IPS-11a (cell line): ENCODE measurements around the gene TULP1.
"Not testable (repeated sequence)": the region's sequence is repeated elsewhere in the genome, so short reads cannot be mapped to it uniquely, and the experiment has no call there.

ENCODE experiments used
- H3K4me3 ChIP-seq: one replicate; pipeline ENCODE4 v1.5.1; 2013; ENCODE audit warnings: low read depth, low read length, control low read depth

The TULP1 gene

DNA sequence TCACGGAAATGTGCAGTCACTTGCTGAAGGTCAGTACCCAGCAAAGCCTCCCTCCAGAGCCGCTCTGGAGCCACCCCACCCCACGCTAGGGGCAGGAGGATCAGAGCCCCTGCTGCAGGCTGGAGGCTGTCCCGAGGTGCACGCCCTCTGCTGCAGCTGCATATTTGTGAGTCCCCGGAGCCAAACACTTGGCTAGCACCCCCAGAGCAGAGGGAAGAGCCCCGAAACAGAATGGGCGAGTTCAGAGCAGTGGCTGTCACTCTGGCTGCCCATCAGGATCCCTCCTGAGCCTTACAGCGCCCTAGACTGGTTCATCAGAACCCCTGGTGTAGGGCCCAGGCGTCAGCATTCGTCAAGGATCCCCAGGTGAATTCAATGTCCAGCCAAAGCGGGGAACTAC is 9.5 kb upstream of the TULP1 start:
- no peak overlapping the region for H3K4me3 ChIP-seq

DNA sequence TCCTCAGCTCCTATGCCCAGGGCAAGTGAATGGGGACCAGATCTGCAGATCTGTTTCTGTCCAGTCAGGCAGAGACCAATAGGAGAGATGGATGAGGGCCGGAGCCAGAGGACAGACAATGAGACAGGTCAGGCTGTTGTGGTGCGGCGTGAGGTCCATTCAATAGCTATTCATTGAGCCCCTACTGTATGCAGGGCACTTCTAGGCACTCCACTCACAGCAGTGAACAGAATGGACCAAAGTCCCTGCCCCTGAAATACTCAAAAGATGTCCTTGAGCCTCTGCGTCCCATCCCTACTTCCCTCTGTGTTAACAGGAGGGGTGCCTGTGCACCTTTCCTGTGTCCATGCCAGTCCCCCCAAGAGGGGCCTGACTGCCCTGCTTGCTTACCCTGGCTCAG is 8.5 kb upstream of the TULP1 start:
- H3K4me3 ChIP-seq = no peak overlapping the region

DNA sequence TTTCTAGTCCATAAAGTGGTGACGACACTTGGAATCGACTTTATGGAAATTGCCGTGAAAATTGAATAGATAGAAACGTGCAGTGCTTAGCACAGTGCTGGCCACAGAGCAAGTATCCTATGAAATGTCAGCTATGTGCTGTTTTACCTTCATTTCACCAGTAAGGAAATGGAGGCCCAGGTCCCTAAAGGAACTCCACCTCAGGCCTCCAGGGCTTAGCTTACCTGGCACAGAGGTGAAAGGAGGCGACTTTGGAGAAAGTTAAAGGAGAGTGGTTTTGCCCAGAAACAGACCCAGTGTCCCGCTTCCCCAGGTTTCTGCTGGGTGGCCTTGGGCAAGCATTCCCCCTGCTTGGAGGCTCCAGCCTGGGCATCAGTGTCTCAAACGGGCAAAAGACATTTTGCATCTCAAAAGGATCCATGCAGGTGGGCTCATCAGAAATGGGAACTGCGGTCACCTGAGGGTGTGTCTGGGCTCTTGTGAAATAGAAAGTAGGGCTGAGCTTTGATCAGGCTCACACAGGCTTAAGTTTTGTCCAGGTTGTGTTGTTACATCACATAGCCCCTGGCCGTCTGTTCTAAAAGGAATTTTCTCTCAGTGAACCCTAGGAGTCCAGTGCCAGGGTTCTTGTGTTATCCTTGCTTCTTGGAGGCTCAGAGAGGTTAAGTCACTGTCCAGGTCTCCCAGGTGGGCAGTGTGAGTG is 6.8 kb upstream of the TULP1 start:
- no peak overlapping the region for H3K4me3 ChIP-seq

DNA sequence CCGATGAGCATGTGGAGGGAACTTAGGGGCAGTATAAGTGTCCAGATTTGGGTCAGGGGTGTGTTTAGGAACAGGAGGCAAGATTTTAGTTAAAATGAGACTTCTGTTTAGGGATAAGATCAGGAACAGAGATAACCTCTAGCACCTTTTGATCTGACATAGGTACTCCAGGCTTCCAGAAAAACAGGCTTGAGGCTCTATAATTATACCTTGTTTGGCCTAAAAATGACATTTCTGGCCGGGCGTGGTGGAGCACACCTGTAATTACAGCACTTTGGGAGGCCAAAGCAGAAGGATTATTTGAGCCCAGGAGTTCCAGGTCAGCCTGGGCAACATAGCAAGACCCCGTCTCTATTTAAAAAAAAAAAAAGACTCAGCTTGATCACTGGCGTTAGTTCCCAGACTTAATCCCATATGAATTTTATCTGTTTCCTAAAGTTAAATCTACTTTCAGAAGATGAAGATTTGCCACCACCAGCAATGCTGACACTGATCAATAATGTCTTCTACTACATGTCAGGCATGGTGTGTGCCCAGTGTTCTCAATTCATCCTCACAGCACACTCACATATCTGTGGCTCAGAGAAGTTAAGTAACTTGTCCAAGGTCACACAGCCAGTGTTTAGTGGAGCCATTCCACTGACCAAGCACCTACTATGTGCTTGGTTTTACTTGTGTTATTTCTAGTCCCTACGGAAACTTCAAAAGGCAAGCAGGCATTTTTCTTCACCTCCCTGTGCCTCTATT is 6.0 kb upstream of the TULP1 start:
- no peak overlapping the region for H3K4me3 ChIP-seq

DNA sequence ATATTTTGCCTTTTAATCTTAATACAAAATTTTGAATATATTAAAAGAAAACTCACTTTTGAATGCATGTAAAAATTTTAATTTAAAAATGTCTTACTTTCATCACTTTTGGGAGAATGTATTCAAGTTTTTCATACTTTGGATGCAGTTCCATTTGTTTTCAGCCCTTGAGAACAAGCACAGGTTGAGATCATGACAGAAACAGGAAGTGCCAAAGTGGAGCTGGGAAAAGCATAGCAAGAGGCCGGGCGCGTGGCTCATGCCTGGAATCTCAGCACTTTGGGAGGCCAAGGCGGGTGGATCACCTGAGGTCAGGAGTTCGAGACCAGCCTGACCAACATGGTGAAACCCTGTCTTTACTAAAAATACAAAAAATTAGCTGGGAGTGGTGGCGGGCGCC is 5.3 kb upstream of the TULP1 start:
- not testable (repeated sequence) for H3K4me3 ChIP-seq

DNA sequence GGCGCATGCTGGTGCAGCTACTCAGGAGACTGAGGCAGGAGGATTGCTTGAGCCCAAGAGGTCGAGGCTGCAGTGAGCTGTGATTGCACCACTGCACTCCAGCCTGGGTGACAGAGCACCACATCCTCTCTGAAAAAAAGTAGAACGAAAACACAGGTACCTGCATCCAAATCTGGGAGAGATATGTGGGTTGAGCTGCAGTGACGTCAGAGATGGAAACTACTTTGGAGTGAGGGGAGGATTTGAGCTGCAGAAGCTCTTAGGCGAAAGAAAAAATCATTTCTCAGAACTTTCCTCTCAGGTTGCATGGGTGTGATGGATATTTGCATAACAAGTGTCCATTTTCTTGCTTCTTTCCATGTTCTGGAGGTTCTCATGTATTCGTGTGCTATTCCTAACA is 4.0 kb upstream of the TULP1 start:
- H3K4me3 ChIP-seq = no peak overlapping the region

DNA sequence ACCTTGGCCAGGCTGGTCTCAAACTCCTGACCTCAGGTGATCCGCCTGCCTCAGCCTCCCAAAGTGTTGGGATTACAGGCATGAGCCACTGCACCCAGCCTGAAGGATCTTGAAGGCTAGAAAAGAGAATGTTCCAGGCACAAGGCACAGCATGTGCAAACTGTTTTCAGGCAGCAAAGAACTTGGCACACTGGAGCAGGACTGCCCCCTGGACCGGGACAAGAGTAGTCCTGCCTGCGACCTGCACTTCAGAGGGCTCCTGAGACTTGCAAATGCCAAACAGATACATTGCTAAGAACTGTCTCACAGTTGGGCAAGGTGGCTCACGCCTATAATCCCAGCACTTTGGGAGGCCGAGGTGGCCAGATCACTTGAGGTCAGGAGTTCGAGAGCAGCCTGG is 3.2 kb upstream of the TULP1 start:
- H3K4me3 ChIP-seq = not testable (repeated sequence)

DNA sequence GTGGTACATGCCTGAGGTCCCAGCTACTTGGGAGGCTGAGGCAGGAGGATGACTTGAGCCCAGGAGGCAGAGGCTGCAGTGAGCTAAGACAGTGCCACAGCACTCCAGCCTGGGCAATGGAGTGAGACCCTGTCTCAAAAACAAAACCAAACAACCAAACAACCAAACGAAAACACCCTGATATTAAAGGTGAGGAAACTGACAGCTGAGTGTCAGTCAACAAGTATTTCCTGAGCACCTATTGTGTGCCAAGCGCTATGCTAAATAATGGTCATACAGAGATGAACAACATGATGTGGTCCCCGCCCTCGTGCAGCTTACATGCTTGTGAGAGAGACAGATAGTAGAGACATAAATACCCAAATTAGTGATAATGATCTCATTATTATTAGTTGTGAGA is 1.9 kb upstream of the TULP1 start:
- H3K4me3 ChIP-seq = no peak overlapping the region

DNA sequence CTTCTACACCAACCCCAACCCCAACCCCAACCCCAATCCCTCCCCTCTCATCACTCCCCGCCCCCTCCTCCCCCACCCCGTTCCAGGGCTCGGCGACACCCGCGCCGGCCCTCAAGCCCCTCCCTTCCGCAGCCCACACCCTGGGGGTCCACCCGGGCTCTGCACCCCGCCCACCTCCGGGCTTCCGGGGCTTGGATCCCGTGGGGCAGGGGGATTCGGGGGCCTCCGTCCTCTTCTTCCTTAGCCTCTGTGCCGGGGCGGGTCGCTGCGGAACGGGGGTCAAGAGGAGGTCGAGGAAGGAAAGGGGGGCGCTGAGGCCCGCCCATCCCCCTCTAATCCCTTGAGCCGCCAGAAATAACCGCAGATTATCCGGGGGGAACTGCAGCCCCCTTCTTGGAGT is 690 bp downstream of the TULP1 start:
- H3K4me3 ChIP-seq = no peak overlapping the region

DNA sequence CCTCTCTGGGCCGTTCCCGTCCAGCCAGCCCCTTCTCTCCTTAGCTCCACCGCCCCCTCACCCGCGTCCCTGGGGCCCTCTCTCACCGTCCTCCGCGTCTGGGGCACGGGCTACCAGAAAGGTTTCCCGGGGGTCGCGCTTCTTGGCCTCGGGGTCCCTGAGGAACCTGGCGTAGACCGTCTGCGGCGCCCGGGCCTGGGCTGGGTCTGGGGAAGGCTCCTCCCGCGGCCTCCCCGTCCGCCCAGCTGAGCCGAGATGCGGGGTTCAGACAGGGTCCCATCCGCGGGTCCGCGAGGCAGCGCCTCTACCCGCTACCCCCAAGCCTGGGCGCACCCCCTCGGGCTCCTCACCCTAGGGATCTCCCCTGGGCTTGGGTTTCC is 1.1 kb downstream of the TULP1 start:
- no peak overlapping the region for H3K4me3 ChIP-seq

DNA sequence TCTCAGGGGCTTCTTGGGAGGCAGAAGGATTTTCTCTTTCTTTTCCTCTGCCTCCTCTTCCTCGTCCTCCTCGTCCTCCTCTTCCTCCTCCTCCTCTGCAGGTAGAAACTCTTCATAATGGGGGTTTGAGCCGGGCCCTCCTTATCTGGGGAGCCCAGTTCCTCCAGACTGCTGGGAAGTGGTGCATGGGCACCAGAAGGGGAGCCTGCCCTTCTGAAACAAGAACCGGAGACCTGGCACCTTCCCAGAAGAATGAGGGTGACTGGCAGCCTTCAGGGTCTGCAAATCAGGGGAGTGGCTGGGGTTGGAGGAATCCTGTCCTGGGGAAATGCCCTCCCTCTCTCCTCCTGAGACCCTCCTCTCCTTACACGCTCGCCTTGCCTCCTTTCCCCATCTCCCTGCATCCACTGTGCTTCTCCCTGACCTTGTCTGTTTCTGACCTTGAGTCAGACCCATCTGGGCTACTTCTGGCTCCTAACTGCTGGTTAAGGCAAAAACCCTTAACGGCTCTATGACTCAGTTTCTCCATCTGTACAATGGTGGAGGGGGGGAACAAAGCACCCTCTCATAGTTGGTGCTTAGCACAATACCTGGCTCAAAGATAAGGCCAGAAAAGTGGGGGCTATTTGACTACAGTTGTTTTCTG is 1.7 kb downstream of the TULP1 start:
- H3K4me3 ChIP-seq = no peak overlapping the region

DNA sequence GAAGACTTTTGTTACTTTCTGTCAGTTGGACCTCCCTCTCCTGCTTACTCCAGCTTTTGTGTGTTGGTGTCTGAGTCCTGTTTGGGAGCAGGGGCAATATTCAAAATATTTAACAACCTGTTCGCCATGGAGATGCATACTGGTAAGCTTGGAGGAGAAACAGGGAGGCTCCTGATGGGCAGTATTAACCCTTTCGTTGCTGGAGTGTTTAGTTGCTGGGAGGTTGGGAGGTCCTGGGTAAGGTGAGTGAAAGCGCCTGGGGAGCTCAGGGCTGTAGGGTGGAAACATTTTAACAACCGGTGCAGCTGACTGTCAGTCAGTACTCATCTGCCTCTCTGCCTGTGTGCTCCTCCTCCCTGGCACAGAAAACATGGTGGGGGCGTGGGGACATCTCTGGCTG is 4.2 kb downstream of the TULP1 start:
- H3K4me3 ChIP-seq = no peak overlapping the region

DNA sequence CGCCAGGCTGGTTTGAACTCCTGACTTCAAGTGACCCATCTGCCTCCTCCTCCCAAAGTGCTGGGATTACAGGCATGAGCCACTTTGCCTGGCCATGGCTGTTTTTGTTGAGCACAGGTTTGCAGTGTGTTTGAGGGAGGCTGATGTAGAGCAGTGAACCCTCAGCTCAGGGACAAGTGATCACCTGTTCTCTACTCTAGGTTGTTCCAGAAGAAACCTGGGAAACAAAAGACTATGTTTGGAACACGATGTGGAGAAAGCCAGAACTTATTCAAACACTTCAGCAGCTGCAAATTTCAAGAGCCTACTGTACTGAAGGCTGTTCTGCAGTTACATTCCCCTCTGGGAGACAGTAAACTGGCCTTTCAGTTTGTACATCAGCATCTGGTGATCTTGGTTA is 4.7 kb downstream of the TULP1 start:
- H3K4me3 ChIP-seq = no peak overlapping the region

DNA sequence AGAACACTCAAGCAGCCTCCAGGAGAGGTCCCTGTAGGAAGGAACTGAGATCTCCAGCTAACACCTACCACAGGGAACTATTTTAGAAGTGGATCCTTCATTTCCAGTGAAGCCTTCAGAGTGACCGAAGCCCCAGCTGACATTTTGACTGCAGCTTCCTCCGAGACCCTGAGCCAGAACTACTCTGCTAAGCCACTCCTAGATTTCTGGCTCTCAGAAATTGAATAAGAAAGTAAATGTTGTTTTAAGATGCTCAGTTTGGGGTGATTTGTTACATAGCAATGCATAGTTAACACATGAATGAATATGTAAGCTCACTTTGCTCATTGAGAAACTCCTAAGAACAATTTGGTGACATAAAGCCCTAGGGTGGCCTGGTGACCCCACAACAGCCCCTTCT is 5.5 kb downstream of the TULP1 start:
- no peak overlapping the region for H3K4me3 ChIP-seq

DNA sequence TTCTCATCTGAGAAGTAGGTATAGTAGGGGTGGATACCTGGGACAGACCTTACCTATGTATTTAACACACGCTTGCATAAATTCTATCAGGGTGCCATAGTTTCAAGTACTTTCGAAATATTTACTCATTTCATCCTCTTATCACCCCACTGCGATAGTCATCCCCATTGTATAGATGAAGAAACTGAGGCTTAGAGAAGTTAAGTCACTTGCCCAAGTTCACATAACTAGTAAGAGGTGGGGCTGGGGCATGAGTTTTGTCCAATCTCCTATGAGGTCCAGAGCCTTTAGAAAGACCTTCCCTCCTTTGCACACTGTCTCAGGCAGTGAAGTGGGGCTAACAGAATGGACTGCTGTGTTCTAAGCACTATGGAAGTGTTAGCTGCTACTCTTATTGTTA is 6.2 kb downstream of the TULP1 start:
- H3K4me3 ChIP-seq = no peak overlapping the region

DNA sequence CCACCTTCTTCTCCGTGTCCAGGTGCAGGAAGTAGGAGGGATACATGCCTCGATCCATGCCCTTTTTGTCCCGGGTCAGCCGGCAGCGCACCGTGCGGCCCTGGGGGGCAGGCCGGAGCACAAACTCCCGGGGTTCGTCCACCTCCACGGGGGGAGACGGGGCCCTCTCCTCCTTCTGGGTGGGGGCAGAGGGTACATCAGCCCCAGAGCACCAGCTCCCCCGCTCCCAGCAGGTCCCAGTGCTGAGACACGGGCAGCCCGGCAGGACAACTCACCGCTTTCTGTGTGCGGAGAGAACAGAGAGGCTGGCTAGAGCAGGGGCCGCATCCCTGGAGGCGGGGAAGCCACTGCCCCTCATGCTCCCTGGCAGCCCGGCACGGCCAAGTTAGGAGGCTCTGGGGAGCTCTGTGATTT is 6.7 kb downstream of the TULP1 start:
- H3K4me3 ChIP-seq = no peak overlapping the region

DNA sequence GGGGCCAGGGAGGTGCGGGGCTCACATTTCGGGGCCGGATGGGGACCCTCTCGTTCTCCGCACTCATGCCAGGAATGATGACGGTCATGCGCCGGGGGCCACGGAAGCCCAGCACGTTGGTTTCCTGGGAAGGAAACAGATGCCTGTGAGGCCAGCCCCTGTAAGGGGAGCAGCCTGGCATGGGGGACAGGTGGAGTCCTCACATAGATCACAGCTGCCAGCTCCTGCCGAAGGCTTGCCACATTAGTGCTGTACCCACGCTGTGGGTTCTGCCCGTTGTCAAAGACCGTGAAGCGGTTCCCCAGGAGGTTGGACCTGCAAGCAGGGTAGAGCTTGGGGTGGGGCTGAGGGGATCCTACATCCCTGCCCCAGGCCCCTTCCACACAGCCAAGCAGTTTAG is 9.2 kb downstream of the TULP1 start:
- no peak overlapping the region for H3K4me3 ChIP-seq

DNA sequence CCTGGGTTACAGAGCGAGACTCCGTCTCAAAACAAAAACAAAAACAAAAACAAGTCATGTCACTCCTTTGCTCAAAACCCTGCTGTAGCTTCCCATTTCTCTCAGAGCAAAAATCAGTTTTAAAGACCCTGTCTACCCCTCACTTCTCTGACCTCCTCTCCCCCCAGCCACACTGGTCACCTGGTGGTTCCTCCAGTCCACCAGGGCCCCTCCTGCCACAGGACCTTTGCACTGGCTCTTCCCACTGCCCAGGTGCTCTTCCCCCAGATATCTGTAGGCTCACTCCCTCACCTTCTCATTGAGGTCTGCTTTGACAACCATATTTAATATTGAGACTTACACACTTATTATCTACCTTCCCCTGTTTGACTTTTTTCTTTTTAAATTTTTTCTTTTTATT is 10.9 kb downstream of the TULP1 start:
- H3K4me3 ChIP-seq = no peak overlapping the region

DNA sequence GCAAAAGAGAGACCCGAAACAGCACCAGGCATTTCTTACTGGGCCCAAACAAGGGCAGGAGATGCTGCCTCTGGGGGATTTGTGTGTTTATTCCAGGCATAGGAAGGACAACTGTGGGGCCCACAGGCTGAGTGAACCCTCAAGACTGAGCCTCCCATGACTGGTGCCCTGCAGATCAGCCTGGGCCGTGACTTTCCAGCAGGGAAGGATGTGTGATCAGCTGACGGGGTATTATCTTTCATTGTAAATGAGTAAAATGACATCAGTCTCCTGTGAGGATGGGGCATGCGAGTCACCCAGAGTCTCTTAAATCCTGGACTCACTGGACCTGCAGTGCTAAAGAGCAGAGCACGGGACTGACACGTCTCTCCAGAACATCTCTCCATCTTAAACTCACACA is 11.9 kb downstream of the TULP1 start:
- no peak overlapping the region for H3K4me3 ChIP-seq

DNA sequence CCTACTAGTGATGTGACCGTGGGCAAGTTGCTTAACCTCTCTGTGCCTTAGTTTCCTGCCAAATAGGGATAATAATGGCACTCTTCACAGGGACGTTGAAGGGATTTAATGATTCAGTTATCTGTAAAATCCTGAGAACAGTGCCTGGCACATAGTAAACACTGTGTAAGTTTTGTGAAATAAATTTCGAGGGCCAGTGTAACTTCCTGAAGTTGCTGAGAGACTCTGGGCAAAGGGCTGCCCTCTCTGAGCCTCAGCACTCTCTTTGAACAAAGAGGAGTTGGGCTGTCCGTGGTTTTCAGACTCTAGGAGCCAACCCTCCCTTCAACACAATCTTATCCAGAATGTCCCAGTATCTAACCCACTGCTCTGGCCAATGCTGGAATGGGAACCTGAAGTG is 13.3 kb downstream of the TULP1 start:
- H3K4me3 ChIP-seq = no peak overlapping the region

DNA sequence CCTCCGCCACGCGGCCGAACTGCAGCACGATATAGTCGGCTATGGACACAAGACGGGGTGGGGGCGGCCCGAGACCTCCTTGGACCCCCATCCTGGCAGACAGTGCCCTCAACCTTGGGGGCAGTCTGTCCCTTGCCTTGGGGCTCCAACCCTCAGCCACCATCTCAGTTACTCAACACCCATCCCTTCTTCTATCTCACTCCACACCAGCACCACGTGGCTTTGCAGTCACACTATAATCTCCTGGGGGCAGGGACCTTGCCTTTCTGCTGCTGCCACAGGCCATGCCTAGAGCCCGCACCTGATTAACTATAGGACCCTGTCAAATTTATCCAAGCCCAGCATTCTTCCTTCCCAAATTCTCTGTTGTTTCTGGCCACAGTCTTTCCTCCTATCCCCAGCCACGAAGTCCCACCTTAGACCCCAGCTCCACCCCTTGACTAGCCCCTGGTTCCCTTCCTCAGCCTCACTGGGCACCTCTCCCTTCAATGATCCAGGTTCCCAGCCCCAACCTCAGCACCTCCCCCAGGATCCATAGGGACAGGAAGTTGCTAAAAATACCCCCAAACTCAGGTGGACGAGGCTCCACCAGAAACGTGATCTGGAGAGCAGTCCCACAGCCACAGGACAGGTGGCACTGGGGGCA is 14.2 kb downstream of the TULP1 start:
- H3K4me3 ChIP-seq = peak overlapping the region; percentile 62
